Cardiac fibroblast (primary cell): Measurements from ENCODE around the gene FOXP4.

Experiments
- DNase-seq, 2 donors: peaks; one replicate each; pipeline versions ENCODE4 v3.0.0 to v3.0.0-alpha.2; 2010; ENCODE audit warnings: low read depth in 2 of 2
- H3K4me3 ChIP-seq, 2 donors: replicated peaks in 1 of 2; 1 replicate in 1 of 2; 2 replicates in 1 of 2; pipeline ENCODE4 v1.5.1; 2011; ENCODE audit warnings: low read depth in 2 of 2, low read length in 2 of 2, mild to moderate bottlenecking in 2 of 2, moderate library complexity in 1 of 2
- TF ChIP-seq, protein P1 (sequence below): IDR thresholded peaks from one replicate; pipeline ENCODE4 v1.5.1; 2011; ENCODE audit warnings: low read depth, mild to moderate bottlenecking, low read length, inconsistent platforms

FOXP4 gene

DNA sequence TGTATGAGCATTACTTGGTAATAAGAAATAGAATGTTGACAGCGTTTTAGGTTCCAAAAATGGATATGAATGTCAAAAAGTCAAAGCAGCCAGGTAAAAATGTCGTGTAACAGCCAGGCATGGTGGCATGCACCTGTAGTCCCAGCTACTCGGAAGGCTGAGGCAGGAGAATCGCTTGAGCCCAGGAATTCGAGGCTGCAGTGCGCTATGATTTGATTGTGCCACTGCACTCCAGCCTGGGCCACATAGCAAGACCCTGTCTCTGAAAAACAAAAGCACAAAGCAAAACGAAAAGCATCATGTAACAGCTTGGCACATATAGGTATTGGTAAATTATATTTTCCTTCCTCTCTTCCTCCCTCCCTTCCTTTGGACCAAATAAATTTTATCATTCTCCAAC, 16.2 kb upstream of the FOXP4 start:
- H3K4me3 ChIP-seq, result no peak overlapping the region
- no peak for DNase-seq
- TF ChIP-seq, protein P1, sequence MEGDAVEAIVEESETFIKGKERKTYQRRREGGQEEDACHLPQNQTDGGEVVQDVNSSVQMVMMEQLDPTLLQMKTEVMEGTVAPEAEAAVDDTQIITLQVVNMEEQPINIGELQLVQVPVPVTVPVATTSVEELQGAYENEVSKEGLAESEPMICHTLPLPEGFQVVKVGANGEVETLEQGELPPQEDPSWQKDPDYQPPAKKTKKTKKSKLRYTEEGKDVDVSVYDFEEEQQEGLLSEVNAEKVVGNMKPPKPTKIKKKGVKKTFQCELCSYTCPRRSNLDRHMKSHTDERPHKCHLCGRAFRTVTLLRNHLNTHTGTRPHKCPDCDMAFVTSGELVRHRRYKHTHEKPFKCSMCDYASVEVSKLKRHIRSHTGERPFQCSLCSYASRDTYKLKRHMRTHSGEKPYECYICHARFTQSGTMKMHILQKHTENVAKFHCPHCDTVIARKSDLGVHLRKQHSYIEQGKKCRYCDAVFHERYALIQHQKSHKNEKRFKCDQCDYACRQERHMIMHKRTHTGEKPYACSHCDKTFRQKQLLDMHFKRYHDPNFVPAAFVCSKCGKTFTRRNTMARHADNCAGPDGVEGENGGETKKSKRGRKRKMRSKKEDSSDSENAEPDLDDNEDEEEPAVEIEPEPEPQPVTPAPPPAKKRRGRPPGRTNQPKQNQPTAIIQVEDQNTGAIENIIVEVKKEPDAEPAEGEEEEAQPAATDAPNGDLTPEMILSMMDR, result no peak

DNA sequence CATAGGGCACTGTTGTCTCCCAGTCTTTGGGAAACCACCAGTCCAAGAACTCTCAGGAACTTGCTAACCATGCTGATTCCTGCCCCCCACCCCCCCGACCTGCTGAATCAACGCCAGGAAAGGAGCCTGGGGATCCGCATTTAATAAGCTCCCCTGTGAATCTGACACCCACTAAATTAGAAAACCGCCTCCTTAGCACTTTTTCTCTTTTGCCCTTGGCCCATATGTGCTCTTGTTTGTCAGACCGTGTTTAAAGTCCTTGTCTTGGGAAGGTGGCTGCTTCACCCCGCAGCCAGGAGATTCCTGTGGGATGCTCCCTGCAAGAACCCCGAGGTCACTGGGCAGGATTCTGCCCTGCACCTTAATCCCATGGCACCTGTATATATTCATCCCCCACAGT, 15.7 kb upstream of the FOXP4 start:
- TF ChIP-seq, protein P1, result no peak
- DNase-seq, result no peak
- H3K4me3 ChIP-seq, result no peak overlapping the region

DNA sequence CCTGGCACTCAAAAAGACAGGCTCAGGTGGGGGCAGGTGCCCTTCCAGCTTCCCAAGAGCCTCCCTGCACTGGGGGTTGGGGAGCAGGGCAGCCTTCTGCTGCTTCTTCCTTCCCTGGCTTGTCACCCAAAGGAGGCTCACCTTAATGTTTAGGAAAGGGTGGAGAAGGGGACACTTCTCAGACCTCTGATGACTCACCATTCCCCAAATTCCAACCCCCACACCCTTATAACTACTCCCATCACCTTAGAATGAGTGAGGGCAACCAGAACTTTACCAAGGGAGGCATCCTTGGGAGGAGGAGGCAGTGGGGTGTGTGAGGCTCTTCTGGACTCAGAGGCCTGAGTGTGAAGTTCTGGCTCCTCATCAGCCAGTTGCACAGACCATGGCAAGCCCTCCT, 15.2 kb upstream of the FOXP4 start:
- DNase-seq, result no peak
- TF ChIP-seq, protein P1, result no peak
- no peak overlapping the region for H3K4me3 ChIP-seq

DNA sequence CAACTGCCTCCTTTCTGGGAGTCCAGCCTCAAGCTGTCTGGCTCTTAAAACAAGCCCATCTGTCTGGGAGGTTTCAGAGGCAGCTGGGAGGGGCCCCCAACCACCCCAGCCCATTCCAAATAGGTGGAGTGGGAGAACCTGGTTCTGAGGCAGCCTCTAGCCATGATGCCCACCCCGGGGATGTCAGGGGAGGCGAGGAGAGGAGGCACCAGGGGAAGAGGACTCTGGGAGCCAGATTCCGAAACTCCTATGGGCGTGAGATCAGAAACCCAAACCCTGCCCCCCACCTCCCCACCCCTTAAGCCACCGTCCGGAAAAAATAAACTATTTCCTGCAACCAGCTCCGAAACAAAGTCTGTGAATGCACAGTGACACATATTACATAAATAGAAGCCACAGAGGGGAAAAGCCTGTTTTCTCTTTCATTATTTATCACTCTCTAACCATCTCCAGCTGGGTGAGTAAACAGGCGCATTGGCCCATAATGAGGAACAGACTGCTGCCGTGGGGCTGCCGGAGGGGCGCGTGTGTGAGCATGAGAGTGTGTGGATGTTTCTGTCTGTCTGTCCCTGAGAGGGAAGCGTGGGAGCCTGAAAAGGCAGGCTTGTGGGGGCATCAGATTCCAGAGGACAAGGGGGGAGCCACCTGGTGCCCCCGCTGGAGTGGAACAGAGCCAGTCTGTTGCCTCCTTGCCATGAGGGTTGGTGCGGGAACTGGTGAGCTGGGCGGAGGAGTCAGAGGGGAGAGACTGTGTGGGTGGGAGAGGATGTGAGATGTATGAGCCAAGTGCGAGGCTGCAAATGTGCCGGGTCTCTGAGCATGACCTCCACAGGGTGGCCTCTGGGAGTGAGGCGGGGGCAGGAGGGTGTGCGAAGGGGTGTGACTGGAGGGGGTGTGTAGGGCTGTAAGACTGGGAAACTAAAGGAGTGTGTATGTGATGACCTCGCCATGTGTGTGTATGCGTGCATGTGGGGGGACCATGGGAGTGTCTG, 14.3 kb upstream of the FOXP4 start:
- TF ChIP-seq, protein P1, result no peak
- no peak overlapping the region for H3K4me3 ChIP-seq
- DNase-seq, result peak; percentile 29 to 55

DNA sequence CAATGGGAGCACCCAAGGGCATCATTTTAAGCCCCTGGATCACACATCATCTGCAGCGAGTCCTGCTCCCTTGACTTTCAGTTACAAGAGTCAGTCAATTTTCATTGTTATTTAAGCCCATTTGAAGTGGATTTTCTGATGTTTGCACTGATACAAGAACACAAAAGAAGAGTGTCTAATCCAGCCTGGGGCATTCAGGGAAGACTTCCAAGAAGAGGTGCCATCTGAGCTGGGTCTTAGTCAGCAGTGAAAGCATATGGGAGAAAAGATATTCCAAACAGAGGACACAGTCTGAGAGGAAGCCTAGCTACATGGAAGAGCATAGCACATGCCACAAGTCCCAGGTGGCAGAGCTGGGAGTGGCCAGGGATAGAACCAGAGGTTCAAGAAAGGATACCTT, 10.4 kb upstream of the FOXP4 start:
- no peak for DNase-seq
- no peak overlapping the region for H3K4me3 ChIP-seq
- TF ChIP-seq, protein P1, result no peak

DNA sequence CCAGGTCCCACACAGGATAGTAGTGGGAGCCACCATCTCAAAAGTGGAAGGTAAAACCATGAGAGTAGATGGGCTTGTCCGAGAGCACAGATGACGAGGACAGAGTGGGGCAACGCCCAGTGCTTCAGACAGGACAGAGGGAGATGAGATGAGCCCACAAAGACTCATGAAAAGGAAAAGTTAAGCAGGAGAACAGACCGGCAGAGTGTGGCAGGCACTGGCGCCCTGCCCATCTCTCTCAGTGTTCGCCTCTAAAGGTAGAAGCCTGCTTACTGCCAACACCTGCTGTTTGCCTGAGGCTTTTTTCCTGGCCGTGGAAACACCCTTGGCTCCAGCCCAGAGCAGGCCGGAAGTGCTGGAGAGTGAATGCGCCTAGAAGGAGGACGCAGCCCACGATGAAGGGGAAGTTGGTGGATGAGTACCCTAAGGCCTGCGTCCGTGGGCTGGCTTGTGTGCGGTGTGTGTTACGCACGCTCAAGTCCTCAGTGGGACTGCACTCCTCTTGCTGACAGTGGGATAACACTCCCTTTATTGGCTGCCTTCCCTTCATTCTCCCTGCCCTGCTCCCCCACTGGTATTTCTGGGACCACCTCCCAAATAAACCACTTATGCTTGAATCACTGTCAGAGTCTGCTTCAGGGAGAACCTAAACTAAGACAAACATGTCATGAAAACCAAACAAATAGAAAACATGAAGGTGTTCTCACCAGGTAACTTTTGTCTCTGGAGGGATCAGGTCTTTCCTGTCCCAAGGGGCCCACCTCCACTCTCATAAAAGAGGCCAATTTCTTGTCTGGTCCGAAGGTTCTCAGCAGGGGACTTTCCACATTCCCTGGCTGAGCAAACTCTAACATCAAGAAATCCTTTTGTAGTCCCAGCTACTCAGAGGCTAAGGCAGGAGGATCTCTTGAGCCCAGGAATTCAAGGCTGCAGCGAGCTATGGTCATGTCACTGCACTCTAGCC, 9.1 kb upstream of the FOXP4 start:
- TF ChIP-seq, protein P1, result no peak
- DNase-seq, result peak; percentile 9 to 14

More for the DNA sequence above, 9.1 kb upstream of the FOXP4 start:
- no peak overlapping the region for H3K4me3 ChIP-seq
